ENCODE data around the gene S100A2. TPM values are rescaled to one million over a fixed set of nuclear protein-coding genes. Genes with fewer than 3 reads are reported as not detected.

S100A2 gene
- total and polyA plus RNA-seq, 2 donors (not counting 3 experiments of a cell fraction or from before 2014, with no cell fraction given): 4.0 to 4.3 TPM

- DNase-seq (ENCODE audit: low read depth, low spot score) (no peak), FAIRE-seq (no peak)
- H3K36me3 ChIP-seq (ENCODE audit: control insufficient read depth in 2 of 2, extremely low read depth in 1 of 2, insufficient read depth in 2 of 2, low read length in 2 of 2): no peaks in the 10 kb centered on the region
- intact Hi-C loops (cut with micrococcal nuclease): no loop called here
- H3K9me1 ChIP-seq (replicated peaks; ENCODE audit: control insufficient read depth, extremely low read depth, insufficient read depth, low read length): no peaks in the 10 kb centered on the region
- TF ChIP-seq POLR2A (IDR thresholded peaks at IDR 0.05; ENCODE audit: low read depth, low read length) (no peak), POLR2AphosphoS5 (IDR thresholded peaks at IDR 0.05; ENCODE audit: insufficient read depth, low read depth, low read length) (no peak), MAX (IDR thresholded peaks at IDR 0.05; ENCODE audit: insufficient read depth, insufficient read length) (no peak), FOS (IDR thresholded peaks at IDR 0.05; ENCODE audit: borderline replicate concordance, insufficient read depth, low read length) (no peak), CTCF (IDR thresholded peaks at IDR 0.05; ENCODE audit: extremely low read depth in 1 of 2, insufficient read depth in 1 of 2, low read depth in 1 of 2, low read length in 2 of 2) (no peak), EZH2 (IDR thresholded peaks at IDR 0.05; ENCODE audit: borderline replicate concordance, low read depth, low read length, severe bottlenecking) (no peak), JUN (IDR thresholded peaks at IDR 0.05; ENCODE audit: borderline replicate concordance, insufficient read depth, insufficient read length, low read depth) (no peak), GATA2 (IDR thresholded peaks at IDR 0.05; ENCODE audit: insufficient read depth, insufficient read length, low read depth, low read length) (no peak), MYC (IDR thresholded peaks at IDR 0.05; ENCODE audit: low read depth, low read length) (no peak)
- peaks cover 3% of the 10 kb centered on the region for H3K4me1 ChIP-seq (ENCODE audit: control insufficient read depth, extremely low read depth, insufficient read depth, low read length)
- no peak overlapping the region for H3K4me2 ChIP-seq (ENCODE audit: insufficient read depth, low read length)
- H3K27me3 ChIP-seq (ENCODE audit: control insufficient read depth in 2 of 2, insufficient read depth in 2 of 2, low read length in 2 of 2): no peaks in the 10 kb centered on the region
- no peak overlapping the region for H3K9ac ChIP-seq (replicated peaks; ENCODE audit: extremely low read depth, insufficient read depth, low read length)
- no TSS peak for BruUV-seq (replicated peaks)
- ChIA-PET CTCF (interaction anchor here (1.0 to 2.2 kb wide), 7 partner anchors 11 to 101 kb away, joined by 3 to 13 read pairs (median 6); partner anchors contain the start of gene S100A13), POLR2A (interaction anchor here (1.1 kb wide), 2 partner anchors 41 to 101 kb away, joined by 3 read pairs; partner anchors contain the start of gene S100A13)
- no peaks in the 10 kb centered on the region for H4K20me1 ChIP-seq (replicated peaks; ENCODE audit: control insufficient read depth, extremely low read depth, insufficient read depth, low read length)
- no peak overlapping the region for H2AFZ ChIP-seq (ENCODE audit: low read depth, low read length)
- H3K9me3 ChIP-seq (replicated peaks; ENCODE audit: control insufficient read depth, insufficient read depth, low read length): no peaks in the 10 kb centered on the region
- dilution Hi-C loops (cut with MboI; ENCODE audit: extremely low pct_ligation_motif_present, low sequenced_read_pairs): no loop called here
- no peaks in the 10 kb centered on the region for H3K79me2 ChIP-seq (ENCODE audit: control insufficient read depth, insufficient read depth, low read length)
- H3K27ac ChIP-seq (ENCODE audit: insufficient read depth, low read depth, low read length): no peak overlapping the region
- no peak overlapping the region for H3K4me3 ChIP-seq (replicated peaks in 1 of 3; ENCODE audit: insufficient read depth in 1 of 3, low read depth in 1 of 3, low read length in 3 of 3)
Measured at GRCh38 chr1:153526132-153526543, 39.5 kb downstream of the S100A2 start.
